VCaP (cell line): ENCODE results near the gene LAMA3.

Experiments
- H3K27ac ChIP-seq: fragments of 450-650 bp; 2 replicates; pipeline ENCODE4 v1.5.1; 2017
- TF ChIP-seq, protein P1 (sequence below): fragments of 450-650 bp; conservative IDR thresholded peaks from 2 replicates; pipeline ENCODE4 v1.5.1; 2017; ENCODE audit warnings: mild to moderate bottlenecking, moderate library complexity

The LAMA3 gene

DNA sequence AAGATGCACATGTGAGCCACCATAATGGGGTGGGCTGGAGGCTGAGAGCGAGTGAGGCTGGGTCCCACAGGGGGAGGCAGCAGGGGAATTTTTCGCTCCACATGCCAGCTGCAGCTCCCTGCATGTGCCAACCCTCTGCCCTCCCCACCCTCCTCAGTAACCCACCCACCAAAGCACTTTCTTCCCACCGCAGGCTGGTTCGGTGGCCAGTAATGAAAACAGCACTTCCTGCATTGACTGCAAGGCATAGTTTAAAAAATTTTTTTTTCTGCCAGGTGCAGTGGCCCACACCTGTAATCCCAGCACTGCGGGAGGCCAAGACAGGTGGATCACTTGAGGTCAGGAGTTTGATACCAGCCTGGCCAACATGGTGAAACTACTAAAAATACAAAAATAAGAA lies 177.8 kb downstream of the LAMA3 start:
- no peak overlapping the region for H3K27ac ChIP-seq
- TF ChIP-seq, protein P1, sequence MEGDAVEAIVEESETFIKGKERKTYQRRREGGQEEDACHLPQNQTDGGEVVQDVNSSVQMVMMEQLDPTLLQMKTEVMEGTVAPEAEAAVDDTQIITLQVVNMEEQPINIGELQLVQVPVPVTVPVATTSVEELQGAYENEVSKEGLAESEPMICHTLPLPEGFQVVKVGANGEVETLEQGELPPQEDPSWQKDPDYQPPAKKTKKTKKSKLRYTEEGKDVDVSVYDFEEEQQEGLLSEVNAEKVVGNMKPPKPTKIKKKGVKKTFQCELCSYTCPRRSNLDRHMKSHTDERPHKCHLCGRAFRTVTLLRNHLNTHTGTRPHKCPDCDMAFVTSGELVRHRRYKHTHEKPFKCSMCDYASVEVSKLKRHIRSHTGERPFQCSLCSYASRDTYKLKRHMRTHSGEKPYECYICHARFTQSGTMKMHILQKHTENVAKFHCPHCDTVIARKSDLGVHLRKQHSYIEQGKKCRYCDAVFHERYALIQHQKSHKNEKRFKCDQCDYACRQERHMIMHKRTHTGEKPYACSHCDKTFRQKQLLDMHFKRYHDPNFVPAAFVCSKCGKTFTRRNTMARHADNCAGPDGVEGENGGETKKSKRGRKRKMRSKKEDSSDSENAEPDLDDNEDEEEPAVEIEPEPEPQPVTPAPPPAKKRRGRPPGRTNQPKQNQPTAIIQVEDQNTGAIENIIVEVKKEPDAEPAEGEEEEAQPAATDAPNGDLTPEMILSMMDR: no peak

DNA sequence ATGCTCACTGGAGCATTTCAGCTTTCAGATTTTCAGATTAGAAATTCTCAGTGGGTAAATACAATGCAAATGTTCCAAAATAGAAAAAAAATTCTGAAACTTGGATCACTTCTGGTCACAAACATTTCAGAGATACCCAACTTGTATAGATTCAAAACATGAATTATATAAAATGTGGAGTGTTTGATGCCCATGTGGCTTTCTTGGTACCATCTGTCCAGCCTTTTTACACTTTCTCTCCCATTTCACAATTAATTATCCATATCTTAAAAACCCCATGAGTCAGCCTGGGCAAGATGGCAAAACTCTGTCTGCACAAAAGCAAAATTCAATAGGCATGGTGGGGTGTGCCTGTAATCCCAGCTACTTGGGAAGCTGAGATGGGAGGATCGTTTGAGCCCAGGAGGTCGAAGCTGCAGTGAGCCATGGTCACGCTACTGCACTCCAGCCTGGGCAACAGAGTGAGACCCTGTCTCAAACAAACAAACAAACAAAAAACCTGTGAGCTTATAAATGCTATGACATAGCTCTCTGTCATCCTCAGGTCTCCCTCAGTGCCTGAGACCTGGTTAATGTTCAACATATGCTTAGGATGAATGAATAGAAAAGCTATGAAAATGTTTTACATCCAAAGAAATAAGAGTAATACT lies 179.0 kb downstream of the LAMA3 start:
- TF ChIP-seq, protein P1: no peak
- H3K27ac ChIP-seq: no peak overlapping the region

DNA sequence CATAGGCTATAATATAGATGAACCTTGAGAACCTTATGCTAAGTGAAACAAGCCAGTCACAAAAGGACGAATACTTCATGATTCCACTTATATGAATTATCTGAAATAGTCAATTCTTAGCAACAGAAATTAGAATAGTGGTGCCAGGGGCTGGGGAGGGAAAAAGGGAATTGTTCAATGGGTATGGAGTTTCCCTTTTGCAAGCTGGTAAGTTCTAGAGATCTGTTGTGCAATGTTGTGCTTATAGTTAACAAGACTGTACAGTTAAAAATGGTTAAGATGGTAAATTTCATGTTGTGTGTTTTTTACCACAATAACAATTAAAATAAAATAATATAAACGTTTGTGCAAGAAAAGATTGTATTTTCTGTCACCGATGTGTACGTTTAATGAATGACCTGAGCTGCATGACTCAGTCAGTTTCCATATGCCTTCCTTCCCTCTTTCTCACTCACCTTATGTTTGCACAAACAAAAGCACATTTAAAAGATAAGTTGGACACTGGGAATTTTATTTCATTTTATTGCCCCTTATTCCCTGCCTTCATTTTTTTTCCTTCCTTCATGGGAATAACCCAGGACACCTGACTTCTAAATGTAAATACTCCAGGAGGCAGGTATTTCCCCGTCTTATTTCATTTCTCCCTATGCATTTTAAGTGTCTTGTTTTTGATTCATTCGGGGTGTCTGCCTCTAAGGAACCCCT lies 181.6 kb downstream of the LAMA3 start:
- no peak overlapping the region for H3K27ac ChIP-seq
- TF ChIP-seq, protein P1: no peak

DNA sequence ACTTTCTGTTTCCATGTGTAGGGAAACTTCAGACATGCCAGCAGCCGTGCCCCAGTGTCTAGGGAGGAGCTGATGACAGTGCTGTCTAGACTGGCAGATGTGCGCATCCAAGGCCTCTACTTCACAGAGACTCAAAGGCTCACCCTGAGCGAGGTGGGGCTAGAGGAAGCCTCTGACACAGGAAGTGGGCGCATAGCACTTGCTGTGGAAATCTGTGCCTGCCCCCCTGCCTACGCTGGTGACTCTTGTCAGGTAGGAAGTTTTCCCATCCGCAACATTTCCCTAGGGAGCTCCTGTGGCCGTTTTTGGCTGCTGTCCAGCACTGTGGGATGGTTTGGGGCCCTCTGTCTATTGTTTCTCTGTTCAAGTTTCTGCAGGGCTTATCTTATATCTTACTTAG lies 182.2 kb downstream of the LAMA3 start:
- TF ChIP-seq, protein P1: no peak
- no peak overlapping the region for H3K27ac ChIP-seq

DNA sequence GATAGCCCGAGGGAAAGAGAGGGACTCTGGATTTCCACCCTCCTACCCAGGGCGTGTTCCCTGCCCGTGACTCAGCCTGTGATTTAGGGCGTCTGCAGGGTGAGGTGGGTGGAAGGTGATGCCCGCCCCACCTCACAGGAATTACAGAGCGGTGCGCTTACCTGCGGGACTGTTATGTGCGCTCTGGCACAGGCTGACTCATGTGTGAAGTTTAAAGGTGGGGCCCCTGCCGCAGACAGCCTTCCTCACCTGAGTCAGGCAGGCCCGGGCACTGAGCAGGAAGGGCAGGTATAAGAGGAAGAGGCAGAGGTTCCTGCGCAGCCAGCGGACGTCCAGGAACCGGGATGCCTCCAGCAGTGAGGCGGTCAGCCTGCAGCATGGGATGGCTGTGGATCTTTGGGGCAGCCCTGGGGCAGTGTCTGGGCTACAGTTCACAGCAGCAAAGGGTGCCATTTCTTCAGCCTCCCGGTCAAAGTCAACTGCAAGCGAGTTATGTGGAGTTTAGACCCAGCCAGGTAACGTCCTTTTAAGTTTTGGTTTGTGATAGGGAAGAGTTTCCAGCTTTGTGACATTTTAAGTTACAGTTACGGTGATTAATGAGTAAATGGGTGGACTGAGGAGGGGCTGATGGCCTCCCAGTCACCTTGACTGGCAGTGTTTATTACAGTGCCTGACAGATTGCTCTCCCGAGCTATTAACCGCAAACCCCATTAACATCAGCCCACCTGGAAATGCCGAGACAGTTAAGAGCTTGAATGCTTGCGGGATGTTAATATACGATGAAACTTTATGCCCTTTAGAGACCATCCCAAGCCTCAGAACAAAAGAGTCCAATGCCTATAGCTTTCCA lies 183.7 kb downstream of the LAMA3 start:
- TF ChIP-seq, protein P1: no peak
- no peak overlapping the region for H3K27ac ChIP-seq

DNA sequence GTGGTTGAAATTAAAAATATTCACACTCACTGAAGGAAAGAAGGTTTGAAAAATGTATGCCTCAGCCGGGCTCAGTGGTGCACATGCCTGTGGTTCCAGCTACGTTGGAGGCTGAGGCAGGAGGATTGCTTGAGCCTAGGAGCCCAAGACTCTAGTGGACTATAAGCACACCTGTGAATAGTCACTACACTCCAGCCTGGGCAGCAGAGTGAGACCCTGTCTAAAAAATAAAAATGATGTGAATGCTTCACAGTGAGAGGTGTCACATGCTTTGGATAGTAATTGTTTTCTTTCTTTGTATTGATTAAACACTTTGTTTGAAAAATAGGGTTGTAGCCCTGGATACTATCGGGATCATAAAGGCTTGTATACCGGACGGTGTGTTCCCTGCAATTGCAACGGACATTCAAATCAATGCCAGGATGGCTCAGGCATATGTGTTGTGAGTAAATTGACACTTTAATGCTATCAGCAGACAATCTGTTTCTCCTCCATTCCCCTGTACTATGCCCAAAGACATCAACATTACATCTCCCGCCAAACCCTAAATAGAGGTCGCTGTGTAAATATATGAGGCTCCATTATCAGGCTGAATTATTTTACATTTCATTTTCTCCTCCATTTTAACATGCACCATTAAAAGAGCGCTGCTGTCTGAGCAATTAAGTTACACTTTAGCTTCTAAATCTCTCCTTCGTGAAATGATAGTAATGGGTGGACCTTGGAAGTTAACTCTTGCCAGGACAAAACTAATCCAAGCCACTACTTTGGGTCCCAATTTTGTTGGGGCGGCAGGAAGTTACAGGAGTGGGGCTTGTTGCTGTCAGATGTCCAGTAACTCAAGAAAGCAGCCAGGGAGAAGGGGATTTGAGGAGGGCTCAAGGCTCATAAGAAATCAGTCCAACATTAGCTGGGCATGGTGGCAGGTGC lies 187.0 kb downstream of the LAMA3 start:
- H3K27ac ChIP-seq: no peak overlapping the region
- TF ChIP-seq, protein P1: no peak
